ES-I3 (cell line): ENCODE measurements around the gene MORN1.
"Not testable (repeated sequence)": the region's sequence is repeated elsewhere in the genome, so short reads cannot be mapped to it uniquely, and the experiment has no call there.

Experiments used
- H3K36me3 ChIP-seq: 2 replicates; pipeline ENCODE4 v1.6.1; 2013; ENCODE audit warnings: mild to moderate bottlenecking, low read length, control low read depth, moderate library complexity; ENCODE audit not compliant: insufficient read depth
- H3K4me1 ChIP-seq: 2 replicates; pipeline ENCODE4 v1.6.1; 2013; ENCODE audit warnings: mild to moderate bottlenecking, control low read depth, low read length; ENCODE audit not compliant: insufficient read depth
- H3K9ac ChIP-seq: 2 replicates; pipeline ENCODE4 v1.6.1; 2013; ENCODE audit warnings: low read depth, mild to moderate bottlenecking, low read length, moderate library complexity
- H3K9me3 ChIP-seq: 2 replicates; pipeline ENCODE4 v1.6.1; 2013; ENCODE audit warnings: mild to moderate bottlenecking, low read length, moderate library complexity; ENCODE audit not compliant: control insufficient read depth, insufficient read depth

The MORN1 gene

DNA sequence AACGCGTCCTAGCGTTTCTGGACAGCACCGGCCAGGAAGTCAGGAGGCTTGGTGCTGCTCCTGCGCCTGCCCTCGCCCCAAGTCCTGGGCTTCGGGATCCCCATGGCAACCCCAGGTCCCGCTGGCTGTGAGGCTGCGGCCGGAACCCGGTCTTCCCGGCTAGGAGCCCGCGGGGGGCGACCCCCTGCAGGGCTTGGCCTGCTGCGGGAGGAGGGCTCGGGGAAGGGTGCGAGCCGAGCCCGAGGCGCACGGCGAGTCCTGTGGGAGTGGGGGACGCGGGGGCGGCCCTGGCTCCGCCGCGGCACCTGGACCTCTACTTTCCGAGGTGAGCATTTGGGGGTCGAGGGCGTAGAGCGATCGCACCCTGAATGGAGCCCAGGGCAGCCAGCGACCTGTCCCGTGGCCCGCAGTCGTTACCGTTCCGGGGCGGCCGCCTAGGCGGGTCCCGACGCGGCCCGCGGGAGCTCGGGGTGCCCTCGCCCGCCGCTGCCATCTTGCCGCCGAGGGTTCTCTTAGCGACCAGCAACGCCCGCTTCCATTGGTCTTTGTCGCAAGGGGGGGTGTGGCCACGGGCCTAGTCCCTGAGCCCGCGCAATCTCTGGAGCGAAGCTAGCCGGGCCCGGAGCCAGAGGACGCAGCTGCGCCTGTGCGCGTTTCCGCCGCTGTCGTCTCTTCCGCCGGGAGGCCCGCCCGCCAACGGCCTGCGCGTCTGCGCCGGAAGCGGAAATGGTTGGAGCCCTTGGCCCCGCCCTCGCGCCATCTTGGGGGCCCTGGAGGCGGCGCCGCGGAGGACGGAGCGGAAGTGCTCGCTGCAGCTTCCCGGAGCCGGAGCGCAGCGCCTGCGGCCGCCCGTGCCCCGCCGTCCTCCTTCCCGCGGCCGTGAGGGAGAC, at the start of gene MORN1, which contains the start of gene RER1:
TSS of gene MORN1 (minus strand) at position 514 of the 890 bp plus-strand sequence. CDS start at position 493, 21 bp downstream.
TSS of gene RER1 (plus strand) at position 801 of the 890 bp plus-strand sequence. CDS start 3,950 bp downstream, outside the sequence.
- peaks cover 6% of the 10 kb centered on the region; the same call in 1 of the 2 replicates for H3K4me1 ChIP-seq
- H3K9ac ChIP-seq = peak within 1 kb of the TSS; percentile 95
- H3K36me3 ChIP-seq = peaks cover 7% of the 10 kb centered on the region; the same call in 1 of the 2 replicates
- no peaks in the 10 kb centered on the region for H3K9me3 ChIP-seq

DNA sequence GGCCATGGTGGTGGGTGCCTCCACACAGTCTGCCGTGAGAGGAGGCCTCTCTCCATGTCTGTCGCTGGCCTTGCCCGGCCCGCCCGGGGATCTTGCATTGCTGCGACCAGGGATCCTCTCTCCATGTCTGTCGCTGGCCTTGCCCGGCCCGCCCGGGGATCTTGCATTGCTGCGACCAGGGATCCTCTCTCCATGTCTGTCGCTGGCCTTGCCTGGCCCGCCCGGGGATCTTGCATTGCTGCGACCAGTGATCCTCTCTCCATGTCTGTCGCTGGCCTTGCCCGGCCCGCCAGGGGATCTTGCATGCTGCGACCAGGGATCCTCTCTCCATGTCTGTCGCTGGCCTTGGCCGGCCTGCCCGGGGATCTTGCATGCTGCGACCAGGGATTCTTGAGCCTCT, 49.0 kb upstream of the MORN1 start:
- not testable (repeated sequence) for H3K4me1 ChIP-seq, H3K36me3 ChIP-seq

GRCh38 chr1:2439369-2439768, 48.0 kb upstream of the MORN1 start:
- Histone ChIP-seq H3K4me1 (no peaks in the 10 kb centered on the region), H3K9ac (no peak overlapping the region), H3K36me3 (no peaks in the 10 kb centered on the region), H3K9me3 (no peaks in the 10 kb centered on the region)

More for the DNA sequence above, 49.0 kb upstream of the MORN1 start:
- H3K9me3 ChIP-seq, H3K9ac ChIP-seq: not testable (repeated sequence)

- H3K4me1 ChIP-seq = no peaks in the 10 kb centered on the region
- no peaks in the 10 kb centered on the region for H3K36me3 ChIP-seq
- H3K9me3 ChIP-seq = no peaks in the 10 kb centered on the region
- no peak overlapping the region for H3K9ac ChIP-seq
These were observed 47.3 kb upstream of the MORN1 start for GRCh38 chr1:2438641-2439040.

- H3K9me3 ChIP-seq = no peaks in the 10 kb centered on the region
- H3K36me3 ChIP-seq = no peaks in the 10 kb centered on the region
- H3K4me1 ChIP-seq = no peaks in the 10 kb centered on the region
- no peak overlapping the region for H3K9ac ChIP-seq
These were observed 46.7 kb upstream of the MORN1 start for GRCh38 chr1:2438038-2438437.

DNA sequence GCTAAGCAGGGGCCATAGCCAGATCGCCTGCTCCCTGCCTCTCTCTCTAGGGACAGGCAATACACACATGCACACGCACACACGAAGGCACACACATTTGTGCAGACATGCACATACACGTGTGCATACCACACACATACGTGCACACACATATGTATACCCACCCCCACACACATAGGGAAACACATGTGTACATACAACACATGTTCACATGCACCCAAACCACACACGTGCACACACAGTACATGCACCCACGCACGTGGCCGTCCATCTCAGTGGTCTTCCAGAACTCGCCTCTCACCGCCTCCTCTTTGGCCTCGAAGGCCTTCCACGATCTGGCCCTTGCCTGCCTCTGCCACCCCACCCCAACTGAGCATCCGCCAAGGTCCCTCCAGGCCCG, 46.3 kb upstream of the MORN1 start:
- no peaks in the 10 kb centered on the region for H3K9me3 ChIP-seq
- no peaks in the 10 kb centered on the region for H3K4me1 ChIP-seq
- no peaks in the 10 kb centered on the region for H3K36me3 ChIP-seq
- H3K9ac ChIP-seq = no peak overlapping the region

- H3K9me3 ChIP-seq = no peaks in the 10 kb centered on the region
- no peak overlapping the region for H3K9ac ChIP-seq
- H3K36me3 ChIP-seq = no peaks in the 10 kb centered on the region
- H3K4me1 ChIP-seq = no peaks in the 10 kb centered on the region
These were observed 45.5 kb upstream of the MORN1 start for GRCh38 chr1:2436876-2437275.

DNA sequence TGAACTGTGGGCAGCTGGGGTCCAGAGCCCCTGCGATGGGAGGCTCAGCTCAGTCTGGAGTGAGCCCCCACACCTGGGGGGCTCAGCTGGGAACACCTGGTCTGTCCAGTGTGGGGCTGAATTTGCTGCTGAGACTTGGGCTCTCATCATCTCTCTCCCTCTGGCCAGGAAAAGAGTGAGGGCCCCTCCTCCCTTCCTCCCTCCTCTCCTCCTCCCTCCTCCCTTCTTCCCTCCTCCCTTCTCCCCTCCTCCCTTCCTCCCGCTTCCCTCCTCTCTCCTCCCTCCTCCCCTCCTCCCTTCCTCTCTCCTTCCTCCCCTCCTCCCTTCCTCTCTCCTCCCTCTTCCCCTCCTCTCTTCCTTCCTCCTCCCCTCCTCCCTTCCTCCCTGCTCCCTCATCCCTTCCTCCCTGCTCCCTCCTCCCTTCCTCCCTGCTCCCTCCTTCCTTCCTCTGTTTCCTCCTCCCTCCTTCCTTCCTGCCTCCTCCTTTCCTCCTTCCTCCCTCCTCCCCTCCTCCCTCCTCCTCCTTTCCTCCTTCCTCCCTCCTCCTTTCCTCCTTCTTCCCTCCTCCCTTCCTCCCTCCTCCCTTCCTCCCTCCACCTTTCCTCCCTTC, 44.5 kb upstream of the MORN1 start:
- Histone ChIP-seq H3K9me3 (no peaks in the 10 kb centered on the region), H3K9ac (no peak overlapping the region), H3K4me1 (no peaks in the 10 kb centered on the region), H3K36me3 (no peaks in the 10 kb centered on the region)

DNA sequence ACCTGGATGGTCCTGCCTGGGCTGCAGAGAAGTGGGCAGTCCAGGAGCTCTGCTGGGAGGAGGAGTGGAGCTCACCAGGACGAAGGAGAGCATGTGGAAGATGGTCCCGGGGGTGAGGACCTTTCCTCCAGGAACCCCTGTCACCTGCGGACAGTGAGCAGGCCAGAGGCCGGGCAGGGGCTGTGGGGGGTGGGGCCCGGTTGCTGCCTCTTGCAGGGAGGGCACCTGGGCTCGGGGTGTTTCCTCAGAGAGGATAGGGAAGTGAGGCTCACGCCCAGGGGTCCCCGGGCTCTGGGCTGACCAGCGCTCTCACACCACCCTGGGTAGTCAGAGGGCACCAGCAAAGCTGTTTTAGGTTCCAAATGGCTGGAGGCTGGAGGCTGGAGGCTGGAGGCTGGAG, 43.7 kb upstream of the MORN1 start:
- H3K4me1 ChIP-seq = no peaks in the 10 kb centered on the region
- no peak overlapping the region for H3K9ac ChIP-seq

GRCh38 chr1:2433936-2434655, 42.7 kb upstream of the MORN1 start:
- Histone ChIP-seq H3K4me1 (no peaks in the 10 kb centered on the region), H3K36me3 (no peaks in the 10 kb centered on the region), H3K9me3 (no peaks in the 10 kb centered on the region), H3K9ac (no peak overlapping the region)

More for the DNA sequence above, 43.7 kb upstream of the MORN1 start:
- Histone ChIP-seq H3K9me3 (no peaks in the 10 kb centered on the region), H3K36me3 (no peaks in the 10 kb centered on the region)

DNA sequence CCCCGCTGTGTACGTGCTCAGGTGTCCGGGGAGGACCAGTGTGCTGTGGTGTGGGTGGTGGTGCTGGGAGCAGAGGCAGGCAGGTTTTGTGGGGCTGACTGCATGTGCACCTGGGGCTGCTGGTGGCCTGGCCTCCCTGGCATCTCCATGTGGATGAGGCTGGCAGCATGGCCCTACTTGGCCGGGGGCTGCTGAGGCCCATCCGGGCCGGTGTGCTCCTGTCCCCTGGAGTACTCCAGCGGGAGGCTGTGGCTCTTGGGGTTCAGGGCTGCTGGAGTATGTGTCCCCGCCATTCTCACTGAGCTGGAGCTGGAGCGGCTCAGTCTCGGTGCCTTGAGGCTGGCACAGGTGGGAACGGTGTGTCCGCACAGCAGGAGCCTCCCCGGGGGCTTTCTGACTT, 41.8 kb upstream of the MORN1 start:
- Histone ChIP-seq H3K36me3 (no peaks in the 10 kb centered on the region), H3K9ac (no peak overlapping the region)

GRCh38 chr1:2432441-2432844, 41.1 kb upstream of the MORN1 start:
- no peaks in the 10 kb centered on the region for H3K36me3 ChIP-seq
- no peaks in the 10 kb centered on the region for H3K4me1 ChIP-seq
- no peak overlapping the region for H3K9ac ChIP-seq
- no peaks in the 10 kb centered on the region for H3K9me3 ChIP-seq

More for the DNA sequence above, 41.8 kb upstream of the MORN1 start:
- no peaks in the 10 kb centered on the region for H3K9me3 ChIP-seq
- H3K4me1 ChIP-seq = no peaks in the 10 kb centered on the region

GRCh38 chr1:2431518-2431917, 40.2 kb upstream of the MORN1 start:
- no peaks in the 10 kb centered on the region for H3K9me3 ChIP-seq

GRCh38 chr1:2431103-2431502, 39.7 kb upstream of the MORN1 start:
- Histone ChIP-seq H3K9me3 (no peaks in the 10 kb centered on the region), H3K36me3 (no peaks in the 10 kb centered on the region), H3K4me1 (no peaks in the 10 kb centered on the region), H3K9ac (no peak overlapping the region)

More at GRCh38 chr1:2431518-2431917, 40.2 kb upstream of the MORN1 start:
- Histone ChIP-seq H3K36me3 (no peaks in the 10 kb centered on the region), H3K9ac (no peak overlapping the region), H3K4me1 (no peaks in the 10 kb centered on the region)
